ENCODE results near the gene GPR157. TPM values are rescaled to one million over a fixed set of nuclear protein-coding genes. Genes with fewer than 3 reads are reported as not detected.
A peak's percentile ranks its signal among the peaks of the same experiment; 100 is the strongest.

The GPR157 gene, protein sequence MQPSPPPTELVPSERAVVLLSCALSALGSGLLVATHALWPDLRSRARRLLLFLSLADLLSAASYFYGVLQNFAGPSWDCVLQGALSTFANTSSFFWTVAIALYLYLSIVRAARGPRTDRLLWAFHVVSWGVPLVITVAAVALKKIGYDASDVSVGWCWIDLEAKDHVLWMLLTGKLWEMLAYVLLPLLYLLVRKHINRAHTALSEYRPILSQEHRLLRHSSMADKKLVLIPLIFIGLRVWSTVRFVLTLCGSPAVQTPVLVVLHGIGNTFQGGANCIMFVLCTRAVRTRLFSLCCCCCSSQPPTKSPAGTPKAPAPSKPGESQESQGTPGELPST
- total RNA-seq = 10 to 100 TPM in 1 of 4 donors, 1 to 10 TPM in 3; 2.8 to 10.5 (median 6.2) TPM

DNA sequence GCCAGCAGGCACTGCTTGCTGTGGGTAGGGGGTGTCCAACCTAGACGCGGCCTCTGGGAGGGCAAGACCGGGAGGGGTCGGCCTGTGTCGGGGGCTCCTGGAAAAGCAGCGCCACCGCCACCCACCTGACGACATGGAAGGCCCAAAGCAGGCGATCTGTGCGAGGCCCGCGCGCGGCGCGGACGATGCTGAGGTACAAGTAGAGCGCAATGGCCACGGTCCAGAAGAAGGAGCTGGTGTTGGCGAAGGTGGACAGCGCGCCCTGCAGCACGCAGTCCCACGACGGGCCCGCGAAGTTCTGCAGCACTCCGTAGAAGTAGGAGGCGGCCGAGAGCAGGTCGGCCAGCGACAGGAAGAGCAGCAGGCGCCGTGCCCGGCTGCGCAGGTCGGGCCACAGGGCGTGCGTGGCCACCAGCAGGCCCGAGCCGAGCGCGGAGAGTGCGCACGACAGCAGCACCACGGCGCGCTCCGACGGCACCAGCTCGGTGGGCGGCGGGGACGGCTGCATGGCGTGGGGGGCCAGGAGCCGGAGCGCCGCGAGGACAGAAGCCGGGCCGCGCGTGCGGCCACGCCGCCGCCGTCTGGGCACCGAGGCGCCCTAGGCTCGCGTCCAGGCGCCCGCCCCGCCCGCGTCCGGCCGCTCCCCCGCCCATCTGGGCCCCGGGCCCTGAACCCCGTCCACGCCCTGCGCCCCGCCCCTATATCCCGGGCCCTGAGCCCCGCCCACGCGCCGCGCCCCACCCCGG, at the start of gene GPR157:
TSS of gene GPR157 (minus strand) at position 583 of the 746 bp plus-strand sequence. CDS start at position 508, 75 bp downstream.
- H3K4me3 ChIP-seq = peak within 1 kb of the TSS; percentile 70 to 83 (median 77)
- DNase-seq (ENCODE audit: low spot score in 2 of 2) = peak; percentile 80 to 81
- TF ChIP-seq EP300 (IDR thresholded peaks at IDR 0.05) (no peak), POLR2A (IDR thresholded peaks at IDR 0.05) (peak; percentile 76 to 77)
- TF ChIP-seq, protein P1, sequence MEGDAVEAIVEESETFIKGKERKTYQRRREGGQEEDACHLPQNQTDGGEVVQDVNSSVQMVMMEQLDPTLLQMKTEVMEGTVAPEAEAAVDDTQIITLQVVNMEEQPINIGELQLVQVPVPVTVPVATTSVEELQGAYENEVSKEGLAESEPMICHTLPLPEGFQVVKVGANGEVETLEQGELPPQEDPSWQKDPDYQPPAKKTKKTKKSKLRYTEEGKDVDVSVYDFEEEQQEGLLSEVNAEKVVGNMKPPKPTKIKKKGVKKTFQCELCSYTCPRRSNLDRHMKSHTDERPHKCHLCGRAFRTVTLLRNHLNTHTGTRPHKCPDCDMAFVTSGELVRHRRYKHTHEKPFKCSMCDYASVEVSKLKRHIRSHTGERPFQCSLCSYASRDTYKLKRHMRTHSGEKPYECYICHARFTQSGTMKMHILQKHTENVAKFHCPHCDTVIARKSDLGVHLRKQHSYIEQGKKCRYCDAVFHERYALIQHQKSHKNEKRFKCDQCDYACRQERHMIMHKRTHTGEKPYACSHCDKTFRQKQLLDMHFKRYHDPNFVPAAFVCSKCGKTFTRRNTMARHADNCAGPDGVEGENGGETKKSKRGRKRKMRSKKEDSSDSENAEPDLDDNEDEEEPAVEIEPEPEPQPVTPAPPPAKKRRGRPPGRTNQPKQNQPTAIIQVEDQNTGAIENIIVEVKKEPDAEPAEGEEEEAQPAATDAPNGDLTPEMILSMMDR (IDR thresholded peaks at IDR 0.05) = peak in 1 of 5 experiments; percentile 29
- H3K27ac ChIP-seq = peak within 1 kb of the TSS; percentile 81 to 97 (median 94)
- H3K36me3 ChIP-seq = no peaks in the 10 kb centered on the region
- peaks cover 0 to 30% (median 15%) of the 10 kb centered on the region in 4 donors for H3K4me1 ChIP-seq
- H3K9me3 ChIP-seq = no peaks in the 10 kb centered on the region
- no peaks in the 10 kb centered on the region for H3K27me3 ChIP-seq
- 0% methylated on average over 29 of the region's 92 CpGs; no CpG with 5 or more reads in 1 of the 2 donors for WGBS, 2 donors

DNA sequence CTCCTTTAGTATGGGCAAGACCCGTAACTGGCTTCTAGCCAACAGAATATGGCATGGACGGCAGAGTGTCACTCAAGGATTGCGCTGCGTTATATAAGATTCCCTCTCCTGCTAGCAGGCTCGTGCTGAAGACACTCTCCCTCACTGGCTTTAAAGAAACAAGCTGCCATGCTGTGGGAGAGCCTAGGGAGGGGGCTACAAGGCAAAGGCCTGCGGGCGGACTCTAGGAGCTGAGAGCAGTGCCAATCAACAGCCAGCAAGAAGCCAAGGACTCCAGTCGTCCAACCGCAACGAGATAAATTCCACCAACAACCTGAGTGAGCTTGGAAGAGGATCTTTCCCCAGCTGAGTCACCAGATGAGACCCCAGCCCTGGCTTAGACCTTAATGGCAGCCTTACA, 45.9 kb upstream of the GPR157 start:
- 84 to 91% methylated on average over 10 of the region's 10 CpGs for WGBS, 2 donors
- Histone ChIP-seq H3K36me3 (peaks cover 0 to 12% (median 0%) of the 10 kb centered on the region in 3 donors), H3K9me3 (no peaks in the 10 kb centered on the region), H3K27me3 (no peaks in the 10 kb centered on the region), H3K4me3 (no peak overlapping the region), H3K27ac (peak overlapping the region in 1 of 4 donors; percentile 56), H3K4me1 (peaks cover 0 to 23% (median 10%) of the 10 kb centered on the region in 4 donors)
- TF ChIP-seq, protein P1 (IDR thresholded peaks at IDR 0.05) = no peak
- TF ChIP-seq POLR2A (IDR thresholded peaks at IDR 0.05) = no peak
- no peak for TF ChIP-seq EP300 (IDR thresholded peaks at IDR 0.05)
- no peak for DNase-seq (ENCODE audit: low spot score in 2 of 2)

DNA sequence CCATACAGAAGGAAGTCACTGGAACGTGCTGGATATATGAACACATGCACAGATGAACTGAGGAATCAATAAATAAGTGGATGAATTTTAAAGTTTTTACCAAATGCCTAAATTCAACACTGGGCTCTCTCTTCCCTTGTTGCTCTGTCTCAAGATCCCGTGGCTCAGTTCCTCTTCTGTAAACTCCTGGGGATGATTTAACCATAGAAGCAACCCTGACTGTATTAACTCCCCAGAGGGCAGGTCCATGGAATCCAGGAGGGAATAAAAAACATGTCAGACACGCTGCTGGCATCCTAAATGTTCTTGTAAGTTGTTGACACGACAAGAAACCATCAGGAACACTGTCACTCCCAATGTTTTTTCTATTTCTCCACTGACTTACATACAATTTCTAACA, 45.3 kb upstream of the GPR157 start:
- no peaks in the 10 kb centered on the region for H3K9me3 ChIP-seq
- H3K27me3 ChIP-seq = no peaks in the 10 kb centered on the region
- H3K4me1 ChIP-seq = peaks cover 0 to 26% (median 10%) of the 10 kb centered on the region in 4 donors
- WGBS, 2 donors = 64 to 67% methylated on average over 4 of the region's 4 CpGs
- DNase-seq (ENCODE audit: low spot score in 2 of 2) = no peak
- H3K4me3 ChIP-seq = no peak overlapping the region
- H3K36me3 ChIP-seq = peaks cover 0 to 9% (median 0%) of the 10 kb centered on the region in 3 donors
- no peak for TF ChIP-seq EP300 (IDR thresholded peaks at IDR 0.05)
- TF ChIP-seq POLR2A (IDR thresholded peaks at IDR 0.05) = no peak
- TF ChIP-seq, protein P1 (IDR thresholded peaks at IDR 0.05) = no peak
- H3K27ac ChIP-seq = peak overlapping the region in 2 of 4 donors; percentile 56

DNA sequence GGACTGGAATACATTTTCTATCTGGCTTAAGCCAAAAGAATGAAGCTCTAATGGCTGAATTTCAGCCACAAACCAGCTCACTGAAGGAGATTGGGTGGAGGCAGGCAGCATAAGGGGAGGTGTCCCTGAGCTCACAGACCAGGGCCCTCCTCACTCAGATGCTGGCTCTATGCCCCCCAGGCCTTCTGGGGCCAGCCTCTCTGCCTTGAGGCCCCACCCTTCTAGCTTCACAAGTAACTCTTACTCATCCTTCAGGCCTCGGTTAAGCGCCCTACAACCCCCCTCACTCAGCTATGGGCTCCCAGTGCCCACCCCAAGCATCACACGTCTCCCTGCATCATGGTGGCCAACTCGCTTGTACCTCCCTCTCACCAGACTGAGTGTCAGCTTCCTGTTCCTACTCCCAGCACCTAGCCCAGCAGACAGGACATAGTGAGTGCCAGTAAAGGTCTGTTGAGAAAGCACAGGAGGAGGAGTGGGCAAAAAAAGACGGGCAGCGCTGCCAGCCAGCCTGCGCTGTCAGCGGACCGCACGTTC, 40.8 kb upstream of the GPR157 start:
- Histone ChIP-seq H3K27me3 (no peaks in the 10 kb centered on the region), H3K4me3 (no peak overlapping the region), H3K9me3 (no peaks in the 10 kb centered on the region), H3K27ac (no peak overlapping the region), H3K36me3 (no peaks in the 10 kb centered on the region), H3K4me1 (peaks cover 0 to 41% (median 8%) of the 10 kb centered on the region in 4 donors)
- TF ChIP-seq POLR2A (IDR thresholded peaks at IDR 0.05) = no peak
- TF ChIP-seq EP300 (IDR thresholded peaks at IDR 0.05) = no peak
- TF ChIP-seq, protein P1 (IDR thresholded peaks at IDR 0.05) = no peak
- 94 to 95% methylated on average over 10 of the region's 10 CpGs for WGBS, 2 donors
- DNase-seq (ENCODE audit: low spot score in 2 of 2) = no peak
